ENCODE results near the gene OR2C3.

Gene OR2C3

DNA sequence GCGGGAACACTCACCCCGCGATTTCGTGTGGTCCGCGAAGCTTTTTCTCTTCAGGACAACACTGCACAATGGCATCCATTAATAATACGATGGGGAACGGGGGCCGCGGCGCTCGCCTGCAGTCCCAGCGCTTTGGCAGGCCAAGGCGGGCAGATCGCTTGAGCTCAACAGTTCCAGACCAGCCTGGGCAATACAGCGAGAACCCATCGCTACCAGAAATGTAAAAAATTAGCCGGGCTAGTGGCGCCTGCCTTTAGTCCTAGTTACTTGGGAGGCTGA, 17.7 kb downstream of the OR2C3 start:
- DNase-seq (ENCODE audit: low read depth, low spot score) = no peak
- no peaks in the 10 kb centered on the region for H3K36me3 ChIP-seq (ENCODE audit: insufficient read depth, insufficient read length, low read length)
- no peaks in the 10 kb centered on the region for H3K27me3 ChIP-seq (ENCODE audit: insufficient read depth, insufficient read length)
- no peak overlapping the region for H3K9ac ChIP-seq (ENCODE audit: insufficient read length, low read depth)
- no peak overlapping the region for H3K4me3 ChIP-seq (ENCODE audit: insufficient read length, low read depth)
- no peak for TF ChIP-seq YY1 (IDR thresholded peaks at IDR 0.05; ENCODE audit: insufficient read depth, insufficient read length)
- TF ChIP-seq SUZ12 (IDR thresholded peaks at IDR 0.05; ENCODE audit: extremely low read depth, insufficient read depth, insufficient read length) = no peak
- TF ChIP-seq ZNF274 (IDR thresholded peaks at IDR 0.05; ENCODE audit: low read depth, low read length) = no peak
- peaks cover 16% of the 10 kb centered on the region for H3K9me3 ChIP-seq (ENCODE audit: insufficient read depth, low read length)
- no peaks in the 10 kb centered on the region for H3K4me1 ChIP-seq (ENCODE audit: insufficient read depth, insufficient read length)

DNA sequence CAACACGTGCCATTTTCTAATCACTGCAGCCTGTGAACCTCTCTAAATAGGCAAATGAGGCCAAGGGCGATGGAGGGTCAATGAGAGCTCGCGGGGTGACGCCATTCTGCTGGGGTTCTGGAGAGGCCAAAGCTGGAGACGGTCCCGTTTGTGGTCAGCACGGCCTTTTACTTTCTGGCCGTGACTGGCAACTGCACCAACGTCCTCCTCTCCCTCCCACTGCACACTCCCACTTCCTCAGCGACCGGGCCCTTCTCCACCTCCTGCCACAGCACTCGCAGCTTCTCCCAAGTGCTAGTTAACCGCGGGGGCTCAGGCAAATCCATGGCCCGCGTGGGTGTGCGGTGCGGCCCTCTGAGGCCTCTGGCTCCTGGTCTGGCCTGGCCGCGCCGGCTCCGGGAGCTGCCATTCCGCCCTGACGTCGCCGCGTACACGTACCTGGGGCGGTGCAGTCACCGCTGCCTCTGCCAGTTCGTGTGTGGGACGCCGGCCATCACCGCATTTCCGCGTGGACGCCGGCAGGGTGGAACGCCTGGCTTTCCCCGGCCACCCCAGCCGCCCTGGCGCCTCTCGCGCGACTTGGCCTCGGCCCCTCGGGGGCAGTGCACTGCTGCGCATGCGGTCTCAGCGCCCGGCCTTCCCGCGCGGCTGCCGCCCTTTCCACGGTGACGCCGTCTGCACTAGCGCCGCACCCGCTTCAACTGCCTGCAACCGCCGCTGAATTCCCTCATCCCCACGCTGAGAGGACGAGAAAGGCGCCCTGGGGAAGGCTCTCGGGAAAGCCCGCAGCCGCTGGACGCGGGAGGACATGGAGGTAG, 18.2 kb downstream of the OR2C3 start:
- Histone ChIP-seq H3K9me3 (ENCODE audit: insufficient read depth, low read length) (peaks cover 16% of the 10 kb centered on the region), H3K27me3 (ENCODE audit: insufficient read depth, insufficient read length) (no peaks in the 10 kb centered on the region), H3K4me3 (ENCODE audit: insufficient read length, low read depth) (no peak overlapping the region), H3K36me3 (ENCODE audit: insufficient read depth, insufficient read length, low read length) (no peaks in the 10 kb centered on the region), H3K4me1 (ENCODE audit: insufficient read depth, insufficient read length) (no peaks in the 10 kb centered on the region), H3K9ac (ENCODE audit: insufficient read length, low read depth) (no peak overlapping the region)
- DNase-seq (ENCODE audit: low read depth, low spot score) = no peak
- no peak for TF ChIP-seq YY1 (IDR thresholded peaks at IDR 0.05; ENCODE audit: insufficient read depth, insufficient read length)

DNA sequence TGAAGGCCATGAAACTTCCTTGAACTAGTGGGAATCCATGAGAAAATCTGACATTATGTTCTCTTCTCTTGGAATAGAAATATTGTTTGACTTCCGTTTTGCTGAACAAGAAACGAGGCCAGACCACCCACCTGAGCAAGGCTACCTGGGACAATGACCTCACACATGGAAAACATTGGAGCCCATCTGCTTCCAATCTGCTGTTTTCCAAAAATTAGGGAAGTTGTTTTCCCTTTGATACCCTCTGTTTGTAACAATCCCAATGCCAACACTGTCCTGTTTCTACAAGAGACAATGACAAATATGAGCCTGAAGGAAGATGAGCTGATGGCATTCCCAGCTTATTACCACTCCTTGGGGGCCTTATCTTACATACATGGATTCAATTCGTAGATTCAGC, 29.4 kb downstream of the OR2C3 start:
- Histone ChIP-seq H3K9ac (ENCODE audit: insufficient read length, low read depth) (no peak overlapping the region), H3K36me3 (ENCODE audit: insufficient read depth, insufficient read length, low read length) (no peaks in the 10 kb centered on the region), H3K9me3 (ENCODE audit: insufficient read depth, low read length) (no peaks in the 10 kb centered on the region), H3K4me3 (ENCODE audit: insufficient read length, low read depth) (no peak overlapping the region), H3K27me3 (ENCODE audit: insufficient read depth, insufficient read length) (no peaks in the 10 kb centered on the region), H3K4me1 (ENCODE audit: insufficient read depth, insufficient read length) (no peaks in the 10 kb centered on the region)
- no peak for DNase-seq (ENCODE audit: low read depth, low spot score)
- TF ChIP-seq YY1 (IDR thresholded peaks at IDR 0.05; ENCODE audit: insufficient read depth, insufficient read length) = no peak
- TF ChIP-seq SUZ12 (IDR thresholded peaks at IDR 0.05; ENCODE audit: extremely low read depth, insufficient read depth, insufficient read length) = no peak
- no peak for TF ChIP-seq ZNF274 (IDR thresholded peaks at IDR 0.05; ENCODE audit: low read depth, low read length)

DNA sequence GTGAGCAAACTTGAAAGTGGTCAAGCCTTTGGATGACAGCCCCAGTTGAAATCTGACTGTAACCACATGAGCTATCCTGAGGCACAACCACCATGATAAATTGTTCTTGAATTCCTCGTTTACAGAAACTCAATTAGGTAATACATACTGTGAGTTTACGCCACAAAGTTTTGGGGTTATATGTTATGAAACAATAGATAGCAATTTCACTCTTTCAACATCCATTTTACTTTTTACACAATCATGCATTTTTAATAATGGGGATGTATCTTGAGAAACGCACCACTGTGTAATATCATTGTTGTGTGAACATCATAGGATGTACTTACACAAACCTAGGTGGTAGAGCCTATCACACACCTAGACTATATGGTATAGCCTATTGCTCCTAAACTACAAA, 35.4 kb downstream of the OR2C3 start:
- DNase-seq (ENCODE audit: low read depth, low spot score) = no peak
- H3K4me1 ChIP-seq (ENCODE audit: insufficient read depth, insufficient read length) = no peaks in the 10 kb centered on the region
- no peaks in the 10 kb centered on the region for H3K36me3 ChIP-seq (ENCODE audit: insufficient read depth, insufficient read length, low read length)
- H3K4me3 ChIP-seq (ENCODE audit: insufficient read length, low read depth) = no peak overlapping the region
- H3K9ac ChIP-seq (ENCODE audit: insufficient read length, low read depth) = no peak overlapping the region
- H3K9me3 ChIP-seq (ENCODE audit: insufficient read depth, low read length) = no peaks in the 10 kb centered on the region
- no peaks in the 10 kb centered on the region for H3K27me3 ChIP-seq (ENCODE audit: insufficient read depth, insufficient read length)
- TF ChIP-seq SUZ12 (IDR thresholded peaks at IDR 0.05; ENCODE audit: extremely low read depth, insufficient read depth, insufficient read length) = no peak
- no peak for TF ChIP-seq YY1 (IDR thresholded peaks at IDR 0.05; ENCODE audit: insufficient read depth, insufficient read length)
- no peak for TF ChIP-seq ZNF274 (IDR thresholded peaks at IDR 0.05; ENCODE audit: low read depth, low read length)

DNA sequence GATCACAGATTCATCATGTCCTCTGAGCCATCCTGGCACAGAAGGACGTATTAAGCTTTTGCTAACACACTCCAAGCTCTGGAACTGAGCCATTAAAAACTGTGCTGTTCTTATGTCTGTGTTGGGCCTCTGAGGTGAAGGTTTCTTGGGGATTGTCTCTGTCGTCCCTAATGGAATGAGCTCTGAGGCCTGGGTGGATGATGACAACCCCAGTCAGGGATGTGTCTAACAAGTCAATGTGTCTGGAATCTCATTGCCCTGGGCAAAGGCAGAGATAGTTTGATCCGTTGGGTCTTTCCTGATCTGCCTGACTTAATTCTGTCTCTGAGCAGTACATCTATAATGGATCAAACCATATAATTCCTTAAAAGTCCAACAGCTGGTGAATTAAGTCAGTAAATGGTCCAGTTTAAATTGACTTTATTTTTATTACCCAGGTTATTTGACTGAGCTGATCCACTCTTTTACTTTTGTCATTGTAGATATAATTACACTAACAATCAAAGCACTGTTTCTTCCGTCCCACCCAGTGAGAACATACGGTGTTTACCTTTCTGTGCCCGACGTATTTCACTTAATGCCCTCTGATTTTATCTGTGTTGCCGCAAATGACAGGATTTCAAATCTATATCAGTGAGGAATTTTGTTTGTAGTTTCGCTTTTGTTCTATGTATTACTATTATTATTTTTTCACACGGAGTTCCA, 39.5 kb downstream of the OR2C3 start:
- H3K4me3 ChIP-seq (ENCODE audit: insufficient read length, low read depth) = no peak overlapping the region
- no peak for DNase-seq (ENCODE audit: low read depth, low spot score)
- H3K27me3 ChIP-seq (ENCODE audit: insufficient read depth, insufficient read length) = no peaks in the 10 kb centered on the region

DNA sequence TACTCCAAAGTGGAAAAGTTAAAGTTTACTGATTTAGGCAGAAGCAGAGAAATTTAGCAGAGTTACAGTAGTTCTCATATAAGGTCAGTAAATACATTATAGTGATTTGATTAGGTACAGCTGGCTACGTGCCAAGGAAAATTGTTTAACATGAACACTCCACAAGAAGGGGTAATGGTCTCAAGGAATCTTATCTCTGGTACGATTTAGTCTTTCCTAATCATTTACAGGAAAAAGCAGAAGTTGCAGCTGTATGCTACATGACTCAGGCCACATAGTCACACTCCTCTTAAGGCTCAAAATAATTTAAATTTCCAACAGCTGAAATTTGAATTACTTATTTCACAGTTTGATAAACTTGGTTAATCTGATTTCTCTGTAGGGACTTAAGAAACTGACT, 41.5 kb downstream of the OR2C3 start:
- Histone ChIP-seq H3K4me3 (ENCODE audit: insufficient read length, low read depth) (no peak overlapping the region), H3K4me1 (ENCODE audit: insufficient read depth, insufficient read length) (no peaks in the 10 kb centered on the region), H3K27me3 (ENCODE audit: insufficient read depth, insufficient read length) (no peaks in the 10 kb centered on the region), H3K9me3 (ENCODE audit: insufficient read depth, low read length) (no peaks in the 10 kb centered on the region), H3K9ac (ENCODE audit: insufficient read length, low read depth) (no peak overlapping the region), H3K36me3 (ENCODE audit: insufficient read depth, insufficient read length, low read length) (no peaks in the 10 kb centered on the region)
- no peak for DNase-seq (ENCODE audit: low read depth, low spot score)
- TF ChIP-seq SUZ12 (IDR thresholded peaks at IDR 0.05; ENCODE audit: extremely low read depth, insufficient read depth, insufficient read length) (no peak), YY1 (IDR thresholded peaks at IDR 0.05; ENCODE audit: insufficient read depth, insufficient read length) (no peak), ZNF274 (IDR thresholded peaks at IDR 0.05; ENCODE audit: low read depth, low read length) (no peak)

More for the DNA sequence above, 39.5 kb downstream of the OR2C3 start:
- Histone ChIP-seq H3K9me3 (ENCODE audit: insufficient read depth, low read length) (no peaks in the 10 kb centered on the region), H3K4me1 (ENCODE audit: insufficient read depth, insufficient read length) (no peaks in the 10 kb centered on the region), H3K36me3 (ENCODE audit: insufficient read depth, insufficient read length, low read length) (no peaks in the 10 kb centered on the region), H3K9ac (ENCODE audit: insufficient read length, low read depth) (no peak overlapping the region)
- TF ChIP-seq ZNF274 (IDR thresholded peaks at IDR 0.05; ENCODE audit: low read depth, low read length) (no peak), YY1 (IDR thresholded peaks at IDR 0.05; ENCODE audit: insufficient read depth, insufficient read length) (no peak), SUZ12 (IDR thresholded peaks at IDR 0.05; ENCODE audit: extremely low read depth, insufficient read depth, insufficient read length) (no peak)

DNA sequence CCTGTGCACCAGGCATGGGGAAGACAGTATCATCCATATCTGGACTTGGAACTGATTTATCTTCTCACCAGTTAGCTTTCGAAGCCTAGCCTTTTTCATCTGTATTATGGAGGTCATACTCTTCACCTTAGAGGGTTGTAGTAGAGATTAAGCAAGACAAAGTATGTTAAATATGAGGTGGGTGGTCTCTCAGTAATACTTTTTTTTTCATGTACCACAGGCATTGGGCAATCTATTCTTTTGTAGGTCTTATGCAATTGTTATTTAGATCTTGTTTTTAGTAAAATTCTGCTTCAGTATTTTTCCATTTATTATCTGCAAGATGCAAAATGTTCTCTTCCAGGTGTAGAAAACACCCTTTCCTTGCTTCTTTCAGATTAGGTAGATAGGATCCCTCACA, 43.1 kb downstream of the OR2C3 start:
- DNase-seq (ENCODE audit: low read depth, low spot score) = no peak
- Histone ChIP-seq H3K9me3 (ENCODE audit: insufficient read depth, low read length) (no peaks in the 10 kb centered on the region), H3K9ac (ENCODE audit: insufficient read length, low read depth) (no peak overlapping the region), H3K4me3 (ENCODE audit: insufficient read length, low read depth) (no peak overlapping the region), H3K36me3 (ENCODE audit: insufficient read depth, insufficient read length, low read length) (no peaks in the 10 kb centered on the region), H3K27me3 (ENCODE audit: insufficient read depth, insufficient read length) (no peaks in the 10 kb centered on the region), H3K4me1 (ENCODE audit: insufficient read depth, insufficient read length) (no peaks in the 10 kb centered on the region)
- TF ChIP-seq SUZ12 (IDR thresholded peaks at IDR 0.05; ENCODE audit: extremely low read depth, insufficient read depth, insufficient read length) (no peak), YY1 (IDR thresholded peaks at IDR 0.05; ENCODE audit: insufficient read depth, insufficient read length) (no peak), ZNF274 (IDR thresholded peaks at IDR 0.05; ENCODE audit: low read depth, low read length) (no peak)
